C4-2B (cell line): ENCODE measurements around the gene ZDHHC14.

ENCODE experiments used
- H3K27ac ChIP-seq: fragments of 450-650 bp; 2 replicates; pipeline ENCODE4 v1.5.1; 2017
- ZFX ChIP-seq: fragments of 450-650 bp; IDR thresholded peaks from 2 replicates; pipeline ENCODE4 v1.6.1; 2017
- TF ChIP-seq, protein P1 (sequence below): fragments of 450-650 bp; conservative IDR thresholded peaks from 2 replicates; pipeline ENCODE4 v1.5.1; 2017; ENCODE audit warnings: mild to moderate bottlenecking

The ZDHHC14 gene

GRCh38 chr6:157630463-157631080 is 249.6 kb downstream of the ZDHHC14 start:
- no peak for TF ChIP-seq ZFX
- TF ChIP-seq, protein P1, sequence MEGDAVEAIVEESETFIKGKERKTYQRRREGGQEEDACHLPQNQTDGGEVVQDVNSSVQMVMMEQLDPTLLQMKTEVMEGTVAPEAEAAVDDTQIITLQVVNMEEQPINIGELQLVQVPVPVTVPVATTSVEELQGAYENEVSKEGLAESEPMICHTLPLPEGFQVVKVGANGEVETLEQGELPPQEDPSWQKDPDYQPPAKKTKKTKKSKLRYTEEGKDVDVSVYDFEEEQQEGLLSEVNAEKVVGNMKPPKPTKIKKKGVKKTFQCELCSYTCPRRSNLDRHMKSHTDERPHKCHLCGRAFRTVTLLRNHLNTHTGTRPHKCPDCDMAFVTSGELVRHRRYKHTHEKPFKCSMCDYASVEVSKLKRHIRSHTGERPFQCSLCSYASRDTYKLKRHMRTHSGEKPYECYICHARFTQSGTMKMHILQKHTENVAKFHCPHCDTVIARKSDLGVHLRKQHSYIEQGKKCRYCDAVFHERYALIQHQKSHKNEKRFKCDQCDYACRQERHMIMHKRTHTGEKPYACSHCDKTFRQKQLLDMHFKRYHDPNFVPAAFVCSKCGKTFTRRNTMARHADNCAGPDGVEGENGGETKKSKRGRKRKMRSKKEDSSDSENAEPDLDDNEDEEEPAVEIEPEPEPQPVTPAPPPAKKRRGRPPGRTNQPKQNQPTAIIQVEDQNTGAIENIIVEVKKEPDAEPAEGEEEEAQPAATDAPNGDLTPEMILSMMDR: no peak
- no peak overlapping the region for H3K27ac ChIP-seq

- TF ChIP-seq, protein P1: no peak
- no peak for TF ChIP-seq ZFX
- no peak overlapping the region for H3K27ac ChIP-seq
Measured at GRCh38 chr6:157631412-157631811, 250.4 kb downstream of the ZDHHC14 start.

- TF ChIP-seq, protein P1: no peak
- no peak for TF ChIP-seq ZFX
Measured at GRCh38 chr6:157631838-157632614, 251.0 kb downstream of the ZDHHC14 start.

DNA sequence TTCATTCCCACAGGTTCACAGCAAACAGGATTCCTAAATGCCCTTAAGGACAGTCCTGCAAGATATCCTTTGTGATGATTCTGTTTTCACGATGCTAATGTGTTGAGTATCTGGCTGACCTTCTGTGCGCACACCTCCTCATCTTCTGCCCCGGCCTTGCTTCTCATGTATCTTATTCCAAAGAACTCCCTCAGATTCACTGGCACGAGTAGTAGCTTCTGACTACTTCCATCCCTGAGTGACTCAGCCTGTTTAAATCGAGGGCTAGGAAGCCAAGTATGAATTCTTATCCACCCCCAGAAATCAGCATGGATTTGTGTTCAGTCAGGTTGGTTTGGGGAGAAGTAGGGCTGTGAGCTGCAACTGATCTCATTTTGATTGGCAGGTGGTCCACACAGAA is 251.8 kb downstream of the ZDHHC14 start:
- TF ChIP-seq, protein P1: no peak
- H3K27ac ChIP-seq: no peak overlapping the region

More at GRCh38 chr6:157631838-157632614, 251.0 kb downstream of the ZDHHC14 start:
- H3K27ac ChIP-seq: no peak overlapping the region

DNA sequence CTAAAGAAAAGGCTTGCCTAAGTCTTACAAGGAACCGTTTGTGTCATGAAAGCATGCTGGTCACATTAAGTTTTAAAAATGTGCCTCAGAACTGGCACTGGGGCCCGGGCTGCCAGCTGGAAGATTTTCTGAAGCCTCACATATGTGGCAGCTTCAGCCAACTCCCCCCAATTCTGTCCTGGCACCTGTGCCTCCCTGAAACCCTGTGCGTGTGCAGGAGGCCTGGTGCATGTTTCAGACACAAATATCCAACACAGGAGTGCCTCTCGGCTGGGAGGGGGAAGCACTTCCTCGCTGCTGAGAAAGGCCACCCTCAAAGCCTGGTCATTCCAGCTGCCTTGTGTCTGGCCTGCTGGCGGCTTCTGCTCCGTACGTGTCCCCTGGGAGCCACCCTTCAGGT is 253.6 kb downstream of the ZDHHC14 start:
- no peak overlapping the region for H3K27ac ChIP-seq
- no peak for TF ChIP-seq ZFX
- TF ChIP-seq, protein P1: no peak

- TF ChIP-seq, protein P1: no peak
- no peak for TF ChIP-seq ZFX
- H3K27ac ChIP-seq: no peak overlapping the region
Measured at GRCh38 chr6:157635388-157636244, 254.6 kb downstream of the ZDHHC14 start.

DNA sequence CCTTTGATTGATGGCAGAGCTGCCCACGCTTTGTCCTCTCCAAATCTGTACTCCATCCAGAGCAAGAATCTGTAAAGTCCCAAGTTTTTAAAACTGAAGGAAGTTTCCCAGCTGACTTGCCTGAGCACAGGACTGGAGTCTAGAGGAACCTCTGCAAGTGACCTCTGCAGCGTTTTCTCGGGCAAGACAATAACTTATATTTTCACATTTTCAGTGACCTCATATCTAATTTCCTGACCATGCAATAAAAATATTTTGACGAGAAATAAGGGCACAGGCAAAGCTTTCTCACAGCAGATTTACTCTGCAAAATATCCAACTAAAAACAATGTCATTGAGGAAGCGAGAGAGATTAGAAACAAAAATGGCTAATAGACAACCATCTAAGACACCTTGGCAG is 256.5 kb downstream of the ZDHHC14 start:
- TF ChIP-seq, protein P1: no peak
- TF ChIP-seq ZFX: no peak
- no peak overlapping the region for H3K27ac ChIP-seq
